Keratinocyte (primary cell): ENCODE results near the gene TMEM233. TPM values are rescaled to one million over a fixed set of nuclear protein-coding genes. Genes with fewer than 3 reads are reported as not detected.

ENCODE experiments used
- DNase-seq: peaks from one replicate; pipeline ENCODE4 v3.0.0-alpha.2; 2011; ENCODE audit warnings: low read depth, missing footprints, low spot score
- FAIRE-seq: peaks from 2 replicates; lab custom pipeline; 2011; peaks lifted over from hg19 to GRCh38; lab: Jason Lieb, UNC
- H2AFZ ChIP-seq: 2 replicates; pipeline ENCODE4 v1.6.0; 2012; ENCODE audit warnings: low read length, control low read depth, inconsistent platforms; ENCODE audit not compliant: control insufficient read depth
- H3K27ac ChIP-seq: 2 replicates; pipeline ENCODE4 v1.5.1; 2011; ENCODE audit warnings: low read length; ENCODE audit not compliant: control insufficient read depth, insufficient read depth
- H3K27me3 ChIP-seq: 3 replicates; pipeline ENCODE4 v1.6.0; 2011; ENCODE audit warnings: low read length; ENCODE audit not compliant: control insufficient read depth, insufficient read depth; ENCODE audit errors: extremely low read depth
- H3K36me3 ChIP-seq, 2 experiments: 2 replicates in 1 of 2; 3 replicates in 1 of 2; pipeline ENCODE4 v1.5.1; 2011; ENCODE audit warnings: low read length in 2 of 2, mild to moderate bottlenecking in 1 of 2; ENCODE audit not compliant: control insufficient read depth in 2 of 2, insufficient read depth in 2 of 2; ENCODE audit errors: extremely low read depth in 1 of 2
- H3K4me1 ChIP-seq: 3 replicates; pipeline ENCODE4 v1.5.1; 2011; ENCODE audit warnings: low read length; ENCODE audit not compliant: control insufficient read depth, insufficient read depth; ENCODE audit errors: extremely low read depth
- H3K4me2 ChIP-seq: 3 replicates; pipeline ENCODE4 v1.6.0; 2011; ENCODE audit warnings: low read depth, low read length; ENCODE audit not compliant: control insufficient read depth, insufficient read depth; ENCODE audit errors: extremely low read depth
- H3K4me3 ChIP-seq, 3 experiments: fragments of 200-600 bp in 1 of 3; sonication (generic) in 1 of 3; 2 replicates in 2 of 3; 3 replicates in 1 of 3; pipeline ENCODE4 v1.5.1; 2011 to 2016; ENCODE audit warnings: low read length in 3 of 3, mild to moderate bottlenecking in 3 of 3, control low read depth in 2 of 3, inconsistent platforms in 1 of 3, low read depth in 1 of 3, mixed read lengths in 1 of 3, mixed run types in 1 of 3, moderate library complexity in 1 of 3; ENCODE audit not compliant: control insufficient read depth in 2 of 3, insufficient read depth in 2 of 3; ENCODE audit errors: extremely low read depth in 1 of 3
- H3K79me2 ChIP-seq: 2 replicates; pipeline ENCODE4 v1.6.0; 2012; ENCODE audit warnings: low read length; ENCODE audit not compliant: control insufficient read depth, insufficient read depth
- H3K9ac ChIP-seq: 3 replicates; pipeline ENCODE4 v1.6.0; 2011; ENCODE audit warnings: low read length; ENCODE audit not compliant: control insufficient read depth, insufficient read depth; ENCODE audit errors: extremely low read depth
- H3K9me1 ChIP-seq: 3 replicates; pipeline ENCODE4 v1.6.0; 2011; ENCODE audit warnings: low read length; ENCODE audit not compliant: control insufficient read depth, insufficient read depth; ENCODE audit errors: extremely low read depth
- H3K9me3 ChIP-seq: 2 replicates; pipeline ENCODE4 v1.5.1; 2012; ENCODE audit warnings: low read depth, low read length; ENCODE audit not compliant: control insufficient read depth
- H4K20me1 ChIP-seq: 3 replicates; pipeline ENCODE4 v1.6.0; 2011; ENCODE audit warnings: low read length; ENCODE audit not compliant: control insufficient read depth, insufficient read depth; ENCODE audit errors: extremely low read depth
- CTCF ChIP-seq, 3 experiments: IDR thresholded peaks in 1 of 3; conservative IDR thresholded peaks in 1 of 3; optimal IDR thresholded peaks in 1 of 3; 2 replicates in 2 of 3; 3 replicates in 1 of 3; pipeline versions ENCODE3 to v1.5.1; 2011; ENCODE audit warnings: low read length in 3 of 3, mild to moderate bottlenecking in 3 of 3, moderate library complexity in 2 of 3, control low read depth in 1 of 3, inconsistent platforms in 1 of 3; ENCODE audit not compliant: insufficient read depth in 2 of 3; ENCODE audit errors: extremely low read depth in 1 of 3
- EZH2 ChIP-seq: IDR thresholded peaks from one replicate; pipeline ENCODE4 v1.6.1; 2012; ENCODE audit warnings: inconsistent platforms, mild to moderate bottlenecking, low read length, moderate library complexity
- dilution Hi-C: fragments of 300-500 bp; cut with MboI; formaldehyde crosslinking; loops from one replicate; pipeline ENCODE4 v1.7.0; 2020; ENCODE audit warnings: low sequenced_read_pairs; ENCODE audit not compliant: extremely low pct_ligation_motif_present
- polyA plus RNA-seq, 5 experiments: library from polyadenylated mRNA; depleted of rRNA in 3 of 5; stranded (reverse) in 3 of 5; stranded (forward) in 1 of 5; unstranded in 1 of 5; fragments of >200 nt; gene quantifications; 1 replicate in 1 of 5; 2 replicates in 3 of 5; 3 replicates in 1 of 5; pipeline versions ENCODE4 v1.2.1 to v1.2.3, GENCODE V29; 2011 to 2012; ENCODE audit warnings: missing spikeins in 2 of 5, low read depth in 1 of 5, low replicate concordance in 1 of 5

TMEM233 gene
- polyA plus RNA-seq, 1 donor (not counting 4 experiments of a cell fraction or from before 2014, with no cell fraction given): not detected

- dilution Hi-C loops: no loop called here
- Histone ChIP-seq H3K4me3 (no peak overlapping the region), H3K9me1 (no peaks in the 10 kb centered on the region), H3K36me3 (peaks cover 12 to 20% of the 10 kb centered on the region in 2 experiments), H3K27me3 (no peaks in the 10 kb centered on the region), H4K20me1 (no peaks in the 10 kb centered on the region), H3K9me3 (no peaks in the 10 kb centered on the region), H3K79me2 (no peaks in the 10 kb centered on the region), H3K4me1 (no peaks in the 10 kb centered on the region), H3K9ac (no peak overlapping the region), H3K4me2 (no peak overlapping the region), H2AFZ (no peak overlapping the region), H3K27ac (no peak overlapping the region)
- TF ChIP-seq CTCF (optimal IDR thresholded peaks at IDR 0.05 in 1 of 3, IDR thresholded peaks at IDR 0.05 in 1 of 3, conservative IDR thresholded peaks at IDR 0.05 in 1 of 3; ENCODE audit: extremely low read depth in 1 of 3, insufficient read depth in 2 of 3, low read length in 3 of 3) (no peak), EZH2 (no peak)
- DNase-seq (no peak), FAIRE-seq (no peak)
Measured at GRCh38 chr12:119684711-119685369, 91.3 kb downstream of the TMEM233 start.

GRCh38 chr12:119685375-119685774 lies 91.8 kb downstream of the TMEM233 start:
- Histone ChIP-seq H2AFZ (no peak overlapping the region), H3K79me2 (no peaks in the 10 kb centered on the region), H3K4me3 (no peak overlapping the region), H3K36me3 (peaks cover 7 to 15% of the 10 kb centered on the region in 2 experiments), H3K27ac (no peak overlapping the region), H3K9ac (no peak overlapping the region), H4K20me1 (no peaks in the 10 kb centered on the region), H3K4me1 (no peaks in the 10 kb centered on the region), H3K9me1 (no peaks in the 10 kb centered on the region), H3K4me2 (no peak overlapping the region), H3K9me3 (no peaks in the 10 kb centered on the region), H3K27me3 (no peaks in the 10 kb centered on the region)
- dilution Hi-C loops: no loop called here
- DNase-seq (no peak), FAIRE-seq (no peak)
- TF ChIP-seq EZH2: no peak
- TF ChIP-seq CTCF (optimal IDR thresholded peaks at IDR 0.05 in 1 of 3, IDR thresholded peaks at IDR 0.05 in 1 of 3, conservative IDR thresholded peaks at IDR 0.05 in 1 of 3; ENCODE audit: extremely low read depth in 1 of 3, insufficient read depth in 2 of 3, low read length in 3 of 3): no peak
